Muscle layer of colon (tissue), 2 donors: ENCODE results near the gene DLG3.

Experiments
- H3K27ac ChIP-seq: one replicate; pipeline ENCODE4 v1.7.0; 2013; ENCODE audit warnings: low read depth, mild to moderate bottlenecking, low read length, moderate library complexity
- H3K27me3 ChIP-seq, 2 donors: one replicate each; pipeline ENCODE4 v1.7.0; 2013; ENCODE audit warnings: low read length in 2 of 2, mild to moderate bottlenecking in 2 of 2; ENCODE audit not compliant: insufficient read depth in 2 of 2, control insufficient read depth in 1 of 2
- H3K36me3 ChIP-seq: one replicate; pipeline ENCODE4 v1.7.0; 2013; ENCODE audit warnings: mild to moderate bottlenecking, low read length; ENCODE audit not compliant: insufficient read depth
- H3K4me1 ChIP-seq: one replicate; pipeline ENCODE4 v1.7.0; 2013; ENCODE audit warnings: mild to moderate bottlenecking, low read length; ENCODE audit not compliant: insufficient read depth
- H3K4me3 ChIP-seq, 2 donors: one replicate each; pipeline ENCODE4 v1.7.0; 2013; ENCODE audit warnings: low read length in 2 of 2, low read depth in 1 of 2, mild to moderate bottlenecking in 1 of 2, moderate library complexity in 1 of 2
- H3K9ac ChIP-seq: one replicate; pipeline ENCODE4 v1.7.0; 2013; ENCODE audit warnings: low read length
- H3K9me3 ChIP-seq: one replicate; pipeline ENCODE4 v1.7.0; 2013; ENCODE audit warnings: mild to moderate bottlenecking, low read length
- donor health status: abdominal sarcoma.
- donor health status: Adenocarcinoma of cecum.

Gene DLG3

DNA sequence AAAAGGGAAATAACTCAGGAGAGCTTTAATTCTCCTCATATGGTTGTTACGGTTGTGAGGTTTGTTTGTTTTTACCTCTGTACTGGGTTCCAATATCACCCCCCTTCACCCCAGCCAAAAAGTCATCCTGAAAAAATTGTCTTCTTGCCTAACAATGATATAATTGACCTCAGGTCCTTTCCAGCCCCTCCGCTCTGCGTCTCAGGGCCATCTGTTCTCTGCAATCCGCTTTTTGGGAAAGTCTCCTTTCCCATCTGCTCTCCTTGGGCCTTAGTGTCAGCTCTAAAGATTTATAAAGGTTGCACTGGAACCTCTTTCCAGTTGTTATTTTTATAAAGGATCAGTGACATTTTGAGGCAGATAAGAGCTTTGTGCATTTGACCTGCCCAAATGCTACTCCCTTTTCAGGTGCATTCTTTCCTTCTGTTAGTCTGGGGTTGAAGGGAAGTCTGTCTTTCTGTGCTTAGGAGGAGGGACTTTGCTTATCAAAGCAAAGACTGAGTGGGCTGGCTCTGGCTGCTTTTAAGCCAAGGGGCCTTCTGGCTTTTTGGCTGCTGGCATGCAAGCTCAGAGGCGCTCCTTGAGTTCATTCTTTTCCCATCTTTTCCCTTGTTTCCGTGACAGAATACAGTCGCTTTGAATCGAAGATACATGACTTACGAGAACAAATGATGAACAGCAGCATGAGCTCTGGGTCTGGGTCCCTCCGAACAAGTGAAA is 34.1 kb downstream of the DLG3 start:
- no peaks in the 10 kb centered on the region for H3K9me3 ChIP-seq
- H3K9ac ChIP-seq = no peak overlapping the region
- H3K27ac ChIP-seq = no peak overlapping the region
- H3K4me1 ChIP-seq = peaks cover 26% of the 10 kb centered on the region
- H3K4me3 ChIP-seq = no peak overlapping the region
- no peaks in the 10 kb centered on the region for H3K36me3 ChIP-seq
- peaks cover 0 to 4% of the 10 kb centered on the region in 2 donors for H3K27me3 ChIP-seq

DNA sequence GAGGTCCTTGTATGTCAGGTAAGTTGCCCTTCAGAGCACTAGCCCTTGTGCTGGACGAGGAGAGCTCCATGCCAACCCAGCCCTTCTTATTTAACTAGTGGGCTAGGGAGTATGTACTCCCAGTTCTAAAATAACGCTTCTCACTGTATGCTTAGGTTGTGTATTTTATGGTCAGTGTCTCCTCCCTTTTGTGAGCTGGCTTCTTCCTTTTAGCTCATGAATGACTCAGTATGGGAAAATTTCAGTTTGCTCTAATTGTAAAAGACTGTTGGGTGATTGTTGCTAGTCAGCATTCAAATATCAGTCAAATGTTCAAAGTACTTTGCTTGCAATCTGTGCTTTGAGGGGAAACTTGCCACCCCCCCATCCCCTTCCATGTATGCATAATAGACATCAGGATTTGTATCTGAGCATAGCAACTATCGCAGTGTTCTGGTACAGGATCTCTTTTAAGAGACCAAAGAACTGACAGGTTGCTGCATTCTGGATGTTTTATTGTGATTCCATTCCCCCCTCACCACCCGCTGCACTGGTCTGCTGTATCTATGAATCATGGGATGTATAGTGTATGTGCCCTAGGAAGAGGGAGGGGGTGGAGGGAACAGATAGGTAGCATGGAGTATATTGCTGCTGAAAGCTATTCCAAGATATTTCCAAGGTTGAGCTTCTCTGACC is 34.7 kb downstream of the DLG3 start:
- Histone ChIP-seq H3K9ac (no peak overlapping the region), H3K36me3 (no peaks in the 10 kb centered on the region), H3K4me3 (no peak overlapping the region), H3K27ac (no peak overlapping the region), H3K4me1 (peaks cover 26% of the 10 kb centered on the region), H3K27me3 (peaks cover 0 to 4% of the 10 kb centered on the region in 2 donors), H3K9me3 (no peaks in the 10 kb centered on the region)

DNA sequence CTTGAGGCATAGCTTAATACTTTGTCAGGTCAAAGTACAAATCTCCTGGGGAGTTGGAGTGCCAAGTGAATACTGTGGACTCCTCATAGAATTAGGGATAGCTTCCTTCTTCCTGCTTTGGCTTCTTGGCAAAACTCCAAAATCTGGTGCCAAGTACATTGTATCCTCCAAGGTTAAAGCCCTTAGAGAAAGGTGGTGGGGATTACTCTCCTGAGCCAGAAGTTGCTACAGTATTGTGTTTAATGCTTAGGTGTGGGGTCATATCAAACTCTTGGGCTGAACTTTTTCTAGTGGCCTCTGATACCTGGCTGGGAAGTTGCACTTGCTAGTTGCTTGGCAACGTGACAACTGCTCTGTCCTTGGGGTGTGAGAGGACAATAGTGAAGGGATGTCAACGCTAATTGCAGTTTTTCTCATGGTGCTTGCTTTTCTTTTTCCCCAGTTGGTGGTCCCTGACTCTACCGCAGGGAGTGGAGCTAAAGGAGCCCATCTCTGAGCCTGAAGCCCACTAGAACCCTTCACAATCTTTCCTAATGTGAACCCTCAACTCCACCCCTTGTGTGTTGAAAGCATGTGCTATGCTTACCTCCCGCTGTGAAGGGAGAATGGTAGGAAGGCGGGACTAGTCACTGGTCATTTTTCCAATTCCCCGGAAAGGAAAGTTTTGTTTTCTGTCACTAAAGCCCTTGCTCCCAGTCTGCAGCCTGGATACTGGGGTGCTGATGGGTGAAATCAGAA is 35.5 kb downstream of the DLG3 start:
- no peak overlapping the region for H3K9ac ChIP-seq
- no peak overlapping the region for H3K27ac ChIP-seq
- no peaks in the 10 kb centered on the region for H3K9me3 ChIP-seq
- no peak overlapping the region for H3K4me3 ChIP-seq
- H3K27me3 ChIP-seq = peaks cover 0 to 4% of the 10 kb centered on the region in 2 donors
- H3K36me3 ChIP-seq = no peaks in the 10 kb centered on the region
- H3K4me1 ChIP-seq = peaks cover 26% of the 10 kb centered on the region

DNA sequence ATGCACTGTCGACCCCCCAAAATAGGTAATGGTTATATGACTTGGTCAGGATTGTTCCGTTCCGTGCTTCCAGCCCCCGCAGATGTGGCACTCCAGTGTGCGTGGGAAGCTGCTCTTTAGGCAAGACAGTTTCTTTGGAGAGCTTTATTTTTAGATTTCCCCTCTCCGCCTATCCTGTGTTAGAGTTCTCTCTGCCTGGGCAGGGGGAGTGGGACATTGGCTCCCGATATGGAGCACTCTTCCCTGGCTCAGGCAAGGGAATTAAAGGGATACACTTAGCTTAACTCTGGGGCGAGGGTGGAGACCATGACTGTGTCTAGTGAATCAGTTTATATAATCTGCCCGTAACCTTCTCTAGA is 36.0 kb downstream of the DLG3 start:
- H3K9me3 ChIP-seq = no peaks in the 10 kb centered on the region
- no peaks in the 10 kb centered on the region for H3K36me3 ChIP-seq
- peaks cover 26% of the 10 kb centered on the region for H3K4me1 ChIP-seq
- peaks cover 0 to 4% of the 10 kb centered on the region in 2 donors for H3K27me3 ChIP-seq
- no peak overlapping the region for H3K27ac ChIP-seq
- H3K4me3 ChIP-seq = no peak overlapping the region
- no peak overlapping the region for H3K9ac ChIP-seq

DNA sequence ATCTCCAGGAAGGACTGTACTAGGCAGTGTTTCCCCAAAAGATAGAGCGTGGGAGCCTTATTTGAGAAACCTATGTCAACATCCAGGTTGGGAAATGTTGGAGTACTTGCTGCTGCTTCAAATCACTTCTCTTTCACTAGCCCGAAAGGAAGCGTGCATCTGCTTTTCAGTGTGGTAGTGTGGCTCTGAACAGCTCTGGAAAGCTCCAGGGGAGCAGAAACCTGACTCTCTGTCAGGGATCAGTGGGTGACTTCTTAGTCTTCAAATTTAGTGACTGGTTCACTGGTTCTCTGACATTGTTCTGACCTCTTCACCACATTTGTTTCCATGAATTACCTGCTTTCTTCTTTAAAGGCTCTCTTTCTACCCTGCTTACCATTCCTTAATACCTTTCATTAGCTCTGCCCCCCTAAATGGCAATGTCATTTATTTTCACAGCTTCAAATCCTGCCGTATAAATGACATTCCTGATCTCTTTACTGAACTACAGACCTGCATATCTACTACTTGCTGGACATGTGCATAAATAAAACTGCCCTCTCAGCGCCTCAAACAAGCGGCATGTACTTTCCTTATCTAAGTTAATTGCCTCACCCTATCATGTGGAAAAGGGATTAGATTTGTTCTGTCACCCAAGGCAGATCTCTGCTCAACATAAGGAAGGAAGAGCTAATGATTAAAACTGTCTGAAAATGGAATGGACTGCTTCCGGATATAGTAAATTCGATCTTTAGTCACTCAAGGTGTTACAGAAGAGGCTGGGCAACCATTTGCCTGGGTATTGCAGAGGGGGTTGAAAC is 37.0 kb downstream of the DLG3 start:
- Histone ChIP-seq H3K27me3 (peaks cover 0 to 4% of the 10 kb centered on the region in 2 donors), H3K4me3 (no peak overlapping the region), H3K36me3 (no peaks in the 10 kb centered on the region), H3K4me1 (peaks cover 26% of the 10 kb centered on the region), H3K9ac (no peak overlapping the region), H3K9me3 (no peaks in the 10 kb centered on the region), H3K27ac (no peak overlapping the region)

DNA sequence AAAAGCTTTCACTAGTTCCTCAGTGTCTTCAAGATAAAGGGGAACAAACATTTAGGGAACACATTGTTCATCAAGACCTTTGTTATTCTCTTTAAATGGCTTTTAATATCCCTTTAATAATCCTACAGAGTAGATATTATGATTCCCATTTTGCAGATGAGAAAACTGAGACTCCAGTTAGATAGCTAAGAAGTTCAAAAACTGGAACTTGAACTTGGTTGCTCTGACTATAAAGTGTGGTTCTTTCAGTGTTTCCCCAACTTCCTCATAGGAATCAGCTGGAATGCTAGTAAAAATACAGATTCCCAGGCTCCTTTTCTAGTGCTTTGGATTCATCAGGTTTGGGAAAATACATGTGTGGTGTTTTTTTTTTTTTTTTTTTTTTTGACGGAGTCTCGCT is 37.7 kb downstream of the DLG3 start:
- H3K9ac ChIP-seq = no peak overlapping the region
- no peak overlapping the region for H3K4me3 ChIP-seq
- no peaks in the 10 kb centered on the region for H3K9me3 ChIP-seq
- peaks cover 0 to 4% of the 10 kb centered on the region in 2 donors for H3K27me3 ChIP-seq
- H3K27ac ChIP-seq = no peak overlapping the region
- H3K36me3 ChIP-seq = no peaks in the 10 kb centered on the region
- H3K4me1 ChIP-seq = peaks cover 24% of the 10 kb centered on the region

DNA sequence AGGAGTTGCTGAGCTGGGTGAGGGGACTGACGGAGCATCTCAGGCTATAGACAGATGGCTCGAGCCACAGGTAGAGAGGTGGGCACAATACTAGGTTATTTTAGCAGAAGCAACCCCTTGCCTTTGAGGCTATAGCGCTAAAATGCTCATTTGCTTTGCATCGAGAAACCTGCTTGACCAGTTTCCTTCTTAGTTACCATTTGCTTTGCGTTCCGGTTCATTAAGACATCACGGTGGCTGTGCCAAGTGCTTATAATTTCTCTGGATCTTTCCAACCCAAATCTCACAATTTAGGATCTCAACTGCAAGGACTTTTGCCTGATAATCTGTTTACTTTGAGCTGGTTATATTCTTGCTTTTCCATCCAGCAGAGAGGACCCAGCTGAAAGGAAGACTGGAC is 40.8 kb downstream of the DLG3 start:
- H3K4me3 ChIP-seq = no peak overlapping the region
- H3K27ac ChIP-seq = no peak overlapping the region
- no peaks in the 10 kb centered on the region for H3K4me1 ChIP-seq
- H3K9ac ChIP-seq = no peak overlapping the region
- H3K9me3 ChIP-seq = no peaks in the 10 kb centered on the region
- no peaks in the 10 kb centered on the region for H3K36me3 ChIP-seq
- H3K27me3 ChIP-seq = peaks cover 0 to 4% of the 10 kb centered on the region in 2 donors

DNA sequence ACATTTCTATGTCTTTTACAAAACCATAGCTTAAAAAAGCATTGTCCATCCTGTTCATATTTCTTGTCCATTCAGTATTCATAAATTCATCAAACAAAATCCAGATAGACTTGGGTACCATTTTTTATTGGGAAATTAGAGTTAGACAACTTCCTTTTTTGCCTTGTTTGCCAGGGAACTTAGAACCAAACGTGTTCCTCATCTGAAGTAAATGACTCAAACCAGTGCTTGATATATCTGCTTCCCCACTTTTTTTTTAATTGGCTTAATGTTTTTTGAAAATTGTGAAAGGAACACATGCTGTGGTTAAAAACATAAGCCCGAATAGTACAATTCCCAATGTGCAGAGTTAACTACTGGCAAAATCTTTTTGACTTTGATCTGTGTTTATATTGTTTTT is 44.2 kb downstream of the DLG3 start:
- H3K4me1 ChIP-seq = no peaks in the 10 kb centered on the region
- no peak overlapping the region for H3K9ac ChIP-seq
- H3K27ac ChIP-seq = no peak overlapping the region
- peaks cover 2% of the 10 kb centered on the region for H3K36me3 ChIP-seq
- H3K27me3 ChIP-seq = peaks cover 0 to 4% of the 10 kb centered on the region in 2 donors
- H3K9me3 ChIP-seq = no peaks in the 10 kb centered on the region
- no peak overlapping the region for H3K4me3 ChIP-seq

DNA sequence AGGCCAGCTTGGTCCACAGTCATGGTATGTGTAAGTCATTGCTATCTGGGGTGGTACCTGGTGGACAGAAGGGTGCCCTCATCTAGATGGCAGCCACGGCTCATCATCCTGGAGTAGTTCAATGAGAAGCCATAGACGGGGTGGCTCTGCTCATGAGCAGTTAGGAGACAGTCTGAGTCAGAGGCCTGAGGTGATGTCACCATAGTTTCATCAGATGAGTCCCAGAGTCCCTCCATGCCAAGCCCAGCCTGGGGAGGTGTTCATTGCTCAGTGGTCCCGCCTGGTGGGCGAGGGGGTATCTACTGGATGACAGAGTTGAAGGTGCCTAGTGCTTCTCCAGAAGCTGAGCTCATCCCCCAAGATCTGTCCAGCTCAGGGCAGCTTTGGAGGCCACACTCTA is 49.8 kb downstream of the DLG3 start:
- Histone ChIP-seq H3K9me3 (no peaks in the 10 kb centered on the region), H3K4me3 (no peak overlapping the region), H3K4me1 (no peaks in the 10 kb centered on the region), H3K36me3 (peaks cover 12% of the 10 kb centered on the region), H3K9ac (no peak overlapping the region), H3K27ac (no peak overlapping the region), H3K27me3 (peaks cover 0 to 8% of the 10 kb centered on the region in 2 donors)

DNA sequence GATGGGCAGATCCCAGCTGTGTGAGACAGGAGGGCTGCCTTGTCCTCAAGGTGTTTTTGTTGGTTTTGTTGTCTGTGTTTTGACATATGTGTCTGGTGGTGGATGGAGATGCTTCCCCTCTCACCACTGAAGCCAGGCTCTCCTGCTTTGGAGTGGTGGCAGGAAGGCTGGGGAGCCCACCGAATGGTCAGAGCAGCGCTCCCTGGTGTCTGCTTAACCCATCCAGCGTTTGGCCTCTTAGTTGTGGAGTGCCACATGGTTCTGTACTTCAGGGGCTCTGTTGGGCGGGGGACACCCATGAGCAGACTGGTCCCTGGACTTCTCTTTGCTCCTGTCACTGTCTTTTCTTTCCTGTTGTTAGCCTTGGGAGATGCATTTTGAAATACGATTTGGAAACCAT is 51.9 kb downstream of the DLG3 start:
- Histone ChIP-seq H3K36me3 (peaks cover 21% of the 10 kb centered on the region), H3K27me3 (peaks cover 0 to 8% of the 10 kb centered on the region in 2 donors), H3K27ac (no peak overlapping the region), H3K9me3 (no peaks in the 10 kb centered on the region), H3K4me3 (no peak overlapping the region), H3K9ac (no peak overlapping the region), H3K4me1 (no peaks in the 10 kb centered on the region)

DNA sequence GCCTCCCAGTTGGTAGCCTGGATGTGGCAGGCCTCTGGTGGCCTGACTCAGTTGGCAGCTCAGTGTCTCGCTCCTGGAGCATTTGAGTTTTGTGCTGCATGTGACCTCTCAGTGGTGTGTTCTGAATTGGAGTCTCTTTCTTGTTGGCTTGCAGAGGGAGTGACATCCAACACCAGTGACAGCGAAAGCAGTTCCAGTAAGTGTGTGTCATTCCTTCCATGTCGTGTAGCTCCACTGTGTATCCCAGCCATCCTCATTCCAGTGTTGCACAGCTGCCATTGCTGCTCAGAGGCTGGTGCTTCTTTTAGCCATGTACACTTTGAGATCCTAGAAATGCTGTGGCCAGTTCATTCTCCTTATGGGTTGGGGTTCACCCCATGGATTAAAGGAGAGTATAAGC is 52.4 kb downstream of the DLG3 start:
- H3K27ac ChIP-seq = no peak overlapping the region
- H3K36me3 ChIP-seq = peaks cover 25% of the 10 kb centered on the region
- H3K9me3 ChIP-seq = no peaks in the 10 kb centered on the region
- no peak overlapping the region for H3K4me3 ChIP-seq
- no peaks in the 10 kb centered on the region for H3K4me1 ChIP-seq
- no peak overlapping the region for H3K9ac ChIP-seq
- H3K27me3 ChIP-seq = peaks cover 0 to 8% of the 10 kb centered on the region in 2 donors
